HG02642 (cell line): ENCODE results near the gene PLEKHG2.

Experiments used
- ATAC-seq: cut with Tn5 transposase; IDR thresholded peaks from one replicate; pipeline ENCODE4 v1.9.1; 2021; ENCODE audit warnings: mild to moderate bottlenecking; ENCODE audit not compliant: unreplicated experiment, poor library complexity

Gene PLEKHG2

DNA sequence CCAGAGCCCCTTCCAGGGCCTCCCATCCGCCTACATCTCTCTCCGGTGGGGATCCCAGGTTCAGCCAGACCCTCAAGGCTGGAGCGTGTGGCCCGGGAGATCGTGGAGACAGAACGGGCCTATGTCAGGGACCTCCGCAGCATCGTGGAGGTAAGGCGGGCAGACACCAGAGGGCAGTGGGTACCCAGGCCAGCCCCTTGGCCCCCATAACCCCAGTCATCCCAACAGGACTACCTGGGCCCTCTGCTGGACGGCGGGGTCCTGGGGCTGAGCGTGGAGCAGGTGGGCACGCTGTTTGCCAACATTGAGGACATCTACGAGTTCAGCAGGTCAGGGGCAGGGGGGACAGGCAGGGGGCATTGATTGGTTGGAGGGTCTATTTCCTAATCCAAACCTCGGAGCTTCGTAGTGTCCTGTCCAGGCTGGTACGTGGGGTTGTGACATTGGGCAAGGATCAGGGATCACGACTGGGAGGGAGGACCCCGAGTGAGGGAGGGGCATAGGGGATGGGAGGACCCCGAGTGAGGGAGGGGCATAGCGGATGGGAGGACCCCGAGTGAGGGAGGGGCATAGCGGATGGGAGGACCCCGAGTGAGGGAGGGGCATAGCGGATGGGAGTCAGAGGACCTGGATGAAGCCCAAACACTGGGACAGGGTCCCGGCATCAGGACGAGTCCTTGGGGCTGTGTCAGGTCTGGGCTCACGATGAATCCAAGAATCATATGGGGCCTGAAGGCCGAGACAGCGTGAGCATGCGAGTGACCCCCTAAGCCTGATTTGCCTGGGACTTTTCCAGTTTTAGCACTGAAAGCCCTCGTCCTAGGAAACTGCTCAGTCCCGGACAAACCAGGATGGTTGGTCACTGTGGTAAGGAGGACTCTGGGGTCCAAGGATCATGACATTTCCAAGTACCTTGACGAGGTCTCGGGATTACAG lies 2.9 kb downstream of the PLEKHG2 start:
- ATAC-seq = no peak

- no peak for ATAC-seq
Measured at GRCh38 chr19:39416152-39417120, 4.0 kb downstream of the PLEKHG2 start.

- no peak for ATAC-seq
Measured at GRCh38 chr19:39417463-39418181, 5.2 kb downstream of the PLEKHG2 start.

DNA sequence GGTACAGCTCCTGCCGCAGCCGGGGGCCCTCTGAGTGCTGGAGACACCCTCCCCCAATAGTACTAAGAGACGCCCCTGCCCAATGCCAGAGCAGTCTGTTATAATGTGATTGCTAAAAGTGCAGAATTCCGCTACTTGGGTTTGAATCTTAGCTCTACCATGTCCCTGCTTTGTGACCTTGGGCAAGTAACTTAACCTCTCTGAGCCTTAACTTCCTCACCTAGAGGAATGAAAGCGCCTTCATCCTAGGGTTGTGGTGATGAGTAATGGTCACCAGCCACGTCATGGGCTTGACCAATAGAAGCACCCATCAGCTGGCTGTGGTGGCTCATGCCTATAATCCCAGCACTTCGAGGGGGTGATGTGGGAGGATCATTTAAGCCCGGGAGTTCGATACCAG lies 6.5 kb downstream of the PLEKHG2 start:
- no peak for ATAC-seq

- no peak for ATAC-seq
Measured at GRCh38 chr19:39420769-39421168, 8.3 kb downstream of the PLEKHG2 start.

DNA sequence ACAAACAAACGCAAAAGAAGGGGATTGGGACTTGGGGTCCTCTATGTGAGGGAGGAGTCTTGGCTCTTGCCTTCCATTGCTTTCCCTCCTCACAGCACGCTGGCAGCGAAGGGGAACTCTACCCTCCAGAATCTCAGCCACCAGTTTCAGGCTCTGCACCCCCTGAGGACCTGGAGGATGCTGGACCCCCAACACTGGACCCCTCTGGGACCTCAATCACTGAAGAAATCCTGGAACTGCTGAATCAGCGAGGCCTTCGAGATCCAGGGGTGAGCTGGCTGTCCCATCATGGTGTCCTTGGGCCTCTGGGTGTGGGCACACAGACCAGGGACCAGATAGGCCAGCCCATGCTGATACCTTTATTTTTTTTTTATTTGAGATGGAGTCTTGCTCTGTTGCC lies 9.6 kb downstream of the PLEKHG2 start:
- ATAC-seq = no peak

DNA sequence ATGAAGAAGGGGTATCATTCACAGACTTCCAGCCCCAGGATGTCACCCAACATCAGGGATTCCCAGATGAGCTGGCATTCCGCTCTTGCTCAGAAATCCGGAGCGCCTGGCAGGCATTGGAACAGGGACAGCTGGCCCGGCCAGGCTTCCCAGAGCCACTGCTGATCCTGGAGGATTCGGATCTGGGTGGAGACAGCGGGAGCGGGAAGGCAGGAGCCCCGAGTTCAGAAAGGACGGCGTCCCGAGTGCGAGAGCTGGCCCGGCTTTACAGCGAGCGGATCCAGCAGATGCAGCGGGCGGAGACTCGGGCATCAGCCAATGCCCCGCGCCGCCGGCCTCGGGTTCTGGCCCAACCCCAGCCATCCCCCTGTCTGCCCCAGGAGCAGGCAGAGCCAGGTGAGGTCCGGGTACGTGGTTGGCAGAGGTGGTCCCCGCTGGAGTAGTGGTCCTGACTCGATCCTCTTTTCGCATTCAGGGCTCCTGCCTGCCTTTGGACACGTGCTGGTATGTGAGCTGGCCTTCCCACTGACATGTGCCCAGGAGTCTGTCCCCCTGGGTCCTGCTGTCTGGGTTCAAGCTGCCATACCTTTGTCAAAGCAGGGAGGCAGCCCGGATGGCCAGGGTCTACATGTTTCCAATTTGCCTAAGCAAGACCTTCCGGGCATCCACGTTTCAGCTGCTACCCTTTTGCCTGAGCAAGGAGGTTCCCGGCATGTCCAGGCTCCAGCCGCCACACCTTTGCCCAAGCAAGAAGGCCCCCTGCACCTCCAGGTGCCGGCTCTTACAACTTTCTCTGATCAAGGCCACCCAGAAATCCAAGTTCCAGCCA lies 11.0 kb downstream of the PLEKHG2 start:
- no peak for ATAC-seq

GRCh38 chr19:39424934-39425333 lies 12.5 kb downstream of the PLEKHG2 start:
- ATAC-seq = no peak

- no peak for ATAC-seq
Measured at GRCh38 chr19:39425744-39426143, 13.3 kb downstream of the PLEKHG2 start.

- no peak for ATAC-seq
Measured at GRCh38 chr19:39426170-39426569, 13.7 kb downstream of the PLEKHG2 start.

DNA sequence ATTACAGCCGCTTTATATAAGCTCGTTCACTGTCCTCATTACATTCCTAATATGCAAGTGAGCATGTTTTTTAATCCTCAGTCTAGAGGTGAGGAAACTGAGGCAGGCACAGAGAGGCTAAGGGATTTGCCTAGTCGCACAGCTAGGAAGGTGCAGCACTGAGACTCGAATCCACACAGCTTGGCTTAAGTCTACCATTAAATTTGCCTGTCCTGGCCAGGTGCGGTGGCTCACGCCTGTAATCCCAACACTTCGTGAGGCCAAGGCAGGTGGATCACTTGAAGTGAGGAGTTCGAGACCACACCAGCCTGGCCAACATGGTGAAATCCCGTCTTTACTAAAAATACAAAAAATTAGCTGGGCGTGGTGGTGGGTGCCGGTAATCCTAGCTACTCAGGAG lies 15.2 kb downstream of the PLEKHG2 start:
- ATAC-seq = no peak

GRCh38 chr19:39428283-39429112 lies 16.0 kb downstream of the PLEKHG2 start:
- no peak for ATAC-seq

GRCh38 chr19:39430675-39431593 lies 18.5 kb downstream of the PLEKHG2 start:
- ATAC-seq = no peak

GRCh38 chr19:39432677-39433025 lies 20.2 kb downstream of the PLEKHG2 start:
- no peak for ATAC-seq

DNA sequence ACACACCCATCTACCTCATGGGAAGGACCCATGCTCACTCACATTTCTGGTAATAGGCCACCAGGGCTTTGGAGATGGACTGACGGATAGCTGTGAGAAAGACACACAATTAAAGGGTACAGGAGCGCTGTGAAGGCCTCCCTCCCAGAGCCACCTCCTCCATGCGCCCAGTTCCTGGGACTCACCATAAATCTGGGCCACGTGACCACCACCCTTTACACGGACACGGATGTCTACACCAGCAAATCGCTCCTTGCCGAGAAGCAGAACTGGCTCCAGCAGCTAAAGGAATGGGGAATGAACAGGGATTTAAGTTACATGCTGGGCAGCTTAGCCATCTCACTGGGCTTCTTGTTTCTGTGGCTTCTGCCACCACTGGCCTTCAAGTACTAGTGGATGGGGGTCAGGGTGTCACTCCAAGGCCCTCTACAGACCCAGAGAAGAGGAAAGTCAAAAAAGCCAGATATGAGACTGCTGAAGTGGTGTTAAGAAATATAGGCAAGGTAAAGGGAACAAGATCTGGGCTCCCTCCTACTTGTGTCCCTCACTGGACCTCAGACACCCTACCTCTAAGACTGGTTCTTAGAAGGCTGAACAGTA lies 21.1 kb downstream of the PLEKHG2 start:
- ATAC-seq = no peak

DNA sequence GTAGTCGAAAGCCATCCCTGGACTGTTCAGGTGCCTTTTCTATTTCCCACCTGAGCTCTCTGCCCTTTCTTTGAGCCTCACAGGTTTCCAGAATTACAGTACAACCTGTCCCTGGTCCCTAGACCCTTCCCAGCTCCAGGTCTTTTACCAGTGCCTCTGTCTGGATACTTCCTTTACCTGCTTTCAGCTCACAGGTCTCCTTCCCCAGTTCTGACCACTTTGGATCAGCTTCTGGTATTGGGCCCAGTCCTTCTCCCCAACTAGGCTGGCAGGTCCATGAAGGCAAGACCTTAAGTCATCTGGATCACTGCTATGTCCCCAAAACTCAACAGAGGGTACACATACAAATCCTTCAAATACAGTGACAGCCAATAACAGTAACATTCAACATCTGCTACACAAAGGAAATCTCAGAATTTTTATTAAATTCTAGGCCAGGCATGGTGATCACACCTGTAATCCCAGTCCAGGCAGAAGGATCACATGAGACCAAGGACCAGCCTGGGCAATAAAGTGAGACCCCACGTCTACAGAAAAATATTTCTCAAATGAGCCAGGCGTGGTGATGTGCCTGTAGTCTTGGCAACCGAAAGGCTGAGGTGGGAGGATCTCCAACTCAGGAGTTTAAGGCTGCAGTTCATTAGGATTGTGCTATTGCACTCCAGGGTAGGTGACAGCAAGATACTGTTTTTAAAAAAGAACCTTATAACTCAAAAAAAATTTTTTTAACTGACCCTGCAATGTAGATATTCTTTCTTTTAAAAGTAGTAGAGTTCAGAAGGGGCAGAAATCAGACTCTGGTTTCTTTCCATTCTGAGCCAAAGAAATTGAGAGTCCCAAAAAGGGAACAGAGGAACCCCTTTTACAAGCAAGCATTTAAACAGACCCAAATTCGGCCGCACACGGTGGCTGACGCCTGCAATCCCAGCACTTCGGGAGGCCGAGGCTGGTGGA lies 21.9 kb downstream of the PLEKHG2 start:
- ATAC-seq = no peak
